Stimulated activated CD4-positive, alpha-beta T cell treated with anti-CD3 and anti-CD28 coated beads, TNF-alpha, amount 100 ng/mL, for 24 hours (primary cell): ENCODE data around the gene REG4.
"Not testable (repeated sequence)": the region's sequence is repeated elsewhere in the genome, so short reads cannot be mapped to it uniquely, and the experiment has no call there.

Experiments
- DNase-seq, 3 experiments: peaks; one replicate each; pipeline ENCODE4 v3.0.0-alpha.2; 2020; ENCODE audit warnings: low read depth in 3 of 3

The REG4 gene

DNA sequence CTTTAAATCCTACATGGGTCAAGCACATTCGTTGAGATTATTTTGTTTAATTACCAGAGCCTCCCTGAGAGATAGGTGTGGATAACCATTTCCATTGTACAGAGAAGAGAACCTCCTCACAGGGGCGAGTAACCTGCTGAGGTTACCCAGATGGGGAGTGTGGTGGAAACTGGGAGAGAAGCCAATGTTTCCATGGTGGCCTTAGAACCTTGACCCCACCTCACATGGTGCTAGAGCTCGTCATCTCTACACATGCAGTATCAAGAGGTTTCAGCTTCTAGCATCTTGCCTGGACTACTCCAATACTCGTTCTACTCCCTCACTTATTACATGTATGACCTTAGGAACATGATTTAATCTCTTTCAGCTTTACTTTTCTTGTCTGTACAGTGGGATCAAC is 4.8 kb downstream of the REG4 start:
- no peak for DNase-seq

GRCh38 chr1:119805746-119806145 is 5.5 kb downstream of the REG4 start:
- no peak for DNase-seq

DNA sequence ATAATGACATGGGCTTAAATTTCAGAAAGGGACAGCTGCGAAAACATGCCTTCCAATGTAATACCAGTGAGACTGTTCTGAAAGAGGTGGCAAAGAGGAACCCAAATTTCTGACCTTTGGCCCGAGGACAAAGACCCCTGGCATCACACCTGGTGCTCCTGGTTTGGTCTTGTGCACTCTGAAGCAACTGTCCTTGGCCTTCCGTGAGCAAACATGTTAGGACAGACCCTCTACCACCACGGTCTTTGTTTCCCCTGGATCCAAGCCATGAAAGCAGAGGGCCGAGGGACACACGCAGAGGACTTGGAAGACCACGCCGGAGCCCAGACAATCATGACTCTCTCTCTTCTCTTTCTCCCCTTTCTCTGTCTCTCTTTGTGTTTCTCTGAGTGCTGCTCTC is 6.0 kb downstream of the REG4 start:
- DNase-seq: no peak

DNA sequence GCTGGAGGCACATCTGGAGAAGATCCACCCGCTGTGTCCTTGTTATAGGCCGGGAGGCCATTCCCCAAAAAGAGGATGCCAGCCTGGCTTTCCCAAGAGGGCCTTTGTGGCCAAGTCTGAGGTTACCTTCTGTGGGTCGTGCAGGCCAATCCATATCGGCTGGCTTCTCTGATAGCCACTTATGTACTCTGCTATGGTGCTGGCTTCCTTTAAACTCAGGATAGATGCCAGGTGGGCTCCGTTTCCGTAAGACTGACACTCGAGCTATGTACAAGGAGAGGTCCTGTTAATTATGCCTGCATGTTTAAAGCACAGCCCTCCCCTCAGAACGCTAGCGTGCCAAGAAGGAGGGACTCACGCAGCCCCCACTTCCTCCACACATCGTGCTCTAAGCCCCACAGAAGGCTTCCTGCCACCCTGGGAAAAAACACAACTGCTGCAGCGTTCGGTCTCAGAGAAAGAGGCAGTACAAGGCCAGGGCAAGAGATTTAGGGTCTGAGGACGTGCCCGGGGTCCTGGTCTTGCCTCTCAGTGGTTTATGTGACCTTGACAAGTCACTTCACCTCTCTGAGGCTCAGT is 11.6 kb downstream of the REG4 start:
- no peak for DNase-seq

GRCh38 chr1:119799003-119799402 is 12.3 kb downstream of the REG4 start:
- no peak for DNase-seq

DNA sequence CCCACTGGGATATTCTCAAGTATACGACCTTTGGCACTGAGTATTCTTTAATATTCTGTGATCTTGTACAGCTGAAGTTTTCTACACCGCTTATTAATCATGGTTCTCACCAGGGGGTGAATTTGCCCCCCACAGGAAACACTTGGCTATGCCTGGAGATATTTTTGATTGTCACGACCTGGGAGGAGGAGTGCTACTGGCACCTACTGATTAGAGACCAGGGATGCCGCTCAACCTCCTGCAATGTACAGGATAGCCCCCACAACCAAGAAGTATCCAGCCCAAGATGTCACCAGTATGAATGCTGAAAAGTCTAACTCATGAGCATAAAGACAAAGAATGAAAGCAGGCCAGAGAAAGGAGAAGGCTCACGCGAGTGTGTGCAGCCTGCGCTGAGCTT is 13.7 kb downstream of the REG4 start:
- DNase-seq: no peak

DNA sequence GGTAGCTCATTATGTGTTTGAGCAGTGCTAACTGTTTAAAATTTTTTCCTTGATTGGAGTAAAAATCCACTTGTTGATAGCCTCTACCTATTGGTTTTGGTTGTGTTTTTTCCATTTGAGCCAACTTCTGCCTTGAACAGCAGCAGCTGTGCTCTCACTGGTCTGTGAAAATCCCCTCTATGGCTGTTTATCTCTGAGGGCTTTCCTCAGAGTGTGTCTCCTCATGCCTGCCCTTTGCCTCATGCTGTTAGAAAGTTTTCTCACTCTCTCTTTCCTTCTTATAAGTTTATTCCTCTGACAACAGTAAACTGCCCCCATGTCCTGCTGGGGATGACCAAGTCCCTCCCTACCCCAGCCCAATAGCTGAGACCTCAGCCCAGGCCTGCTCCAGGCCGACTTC is 14.1 kb downstream of the REG4 start:
- DNase-seq: no peak

- DNase-seq: no peak
Observed at GRCh38 chr1:119795261-119796200, 15.7 kb downstream of the REG4 start.

DNA sequence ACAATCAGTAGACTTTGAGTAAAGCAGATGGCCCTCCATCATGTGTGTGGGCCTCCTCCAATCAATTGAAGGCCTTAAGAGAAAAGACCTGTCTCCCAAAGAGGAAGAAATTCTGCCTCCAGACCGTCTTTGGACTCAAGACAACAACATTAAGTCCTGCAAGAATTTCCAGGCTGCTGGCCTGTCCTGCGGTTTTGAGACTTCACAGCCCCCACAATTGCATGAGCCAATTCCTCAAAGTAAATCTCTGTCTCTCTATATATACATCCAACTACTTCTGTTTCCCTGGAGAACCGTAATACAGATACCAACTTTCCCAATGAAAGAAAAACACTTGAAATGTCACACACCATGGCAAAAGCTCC is 16.4 kb downstream of the REG4 start:
- no peak for DNase-seq

DNA sequence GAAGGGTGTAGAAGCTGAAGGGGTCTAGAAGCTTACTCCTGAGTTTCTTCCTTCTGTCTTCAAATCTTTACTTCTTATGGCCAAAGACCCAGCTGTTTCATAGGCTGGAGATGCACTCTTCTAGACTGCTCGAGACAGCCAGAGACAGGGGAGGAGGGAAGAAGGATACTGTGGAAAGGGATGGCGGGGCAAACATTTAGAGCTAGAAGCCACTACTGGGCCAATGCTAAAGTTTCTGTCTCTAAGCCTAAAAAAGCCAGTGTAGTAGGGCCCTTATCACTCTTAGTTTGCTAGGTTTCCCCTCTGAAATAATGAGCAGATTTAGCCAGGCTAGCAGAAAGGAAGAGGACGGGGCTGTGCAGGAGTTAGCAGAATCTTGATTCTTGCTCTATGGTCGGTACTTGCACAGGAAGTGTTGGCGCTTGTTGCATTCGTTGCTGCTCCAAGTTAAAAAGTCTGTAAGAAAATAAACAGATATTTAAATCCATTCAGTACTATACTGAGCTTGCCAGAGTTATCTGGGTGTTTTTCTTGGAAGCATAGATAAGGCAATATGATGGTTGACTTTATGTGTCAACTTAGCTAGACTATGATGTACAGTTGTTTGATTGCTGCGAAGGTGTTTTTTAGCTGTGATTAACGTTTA is 16.9 kb downstream of the REG4 start:
- DNase-seq: no peak

DNA sequence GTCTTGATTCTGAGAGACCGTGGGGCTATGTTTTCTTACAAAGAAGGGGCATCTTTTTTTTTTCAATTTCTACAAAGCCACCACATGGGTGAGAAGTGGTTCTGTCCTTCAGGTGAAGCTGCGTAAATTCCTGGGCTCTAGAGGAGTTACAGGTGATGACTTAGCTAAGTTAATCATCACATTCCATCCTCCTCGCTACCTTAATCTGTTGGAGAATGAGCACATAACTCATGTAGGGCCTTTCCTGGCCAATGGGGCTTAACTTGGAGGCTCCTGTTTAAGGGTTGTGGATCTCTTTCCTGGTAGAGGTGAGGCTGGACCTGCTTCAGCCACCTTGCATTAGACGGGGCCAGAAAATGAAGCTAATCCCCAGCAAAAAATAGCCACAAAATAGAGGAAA is 19.9 kb downstream of the REG4 start:
- DNase-seq: no peak

- DNase-seq: no peak
Observed at GRCh38 chr1:119790451-119791198, 20.6 kb downstream of the REG4 start.

DNA sequence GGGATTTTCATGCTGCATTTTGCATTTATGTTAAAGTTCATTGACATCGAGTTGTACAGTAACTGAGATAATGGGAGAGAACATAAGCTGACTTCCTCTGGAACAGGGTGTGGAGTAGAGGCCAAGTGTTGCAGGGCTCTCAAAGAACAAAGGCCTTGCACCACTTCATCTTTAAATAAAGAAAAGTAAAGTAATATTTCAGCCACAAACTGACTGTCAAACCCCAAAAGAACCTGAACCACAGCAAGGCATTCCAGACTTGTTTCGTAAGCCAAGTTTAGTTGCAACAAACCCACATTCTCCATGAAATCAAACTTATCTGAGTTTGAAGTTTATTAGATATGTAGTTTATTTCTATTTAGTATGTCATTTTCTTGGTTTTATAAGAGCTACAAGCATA is 23.5 kb downstream of the REG4 start:
- DNase-seq: no peak

DNA sequence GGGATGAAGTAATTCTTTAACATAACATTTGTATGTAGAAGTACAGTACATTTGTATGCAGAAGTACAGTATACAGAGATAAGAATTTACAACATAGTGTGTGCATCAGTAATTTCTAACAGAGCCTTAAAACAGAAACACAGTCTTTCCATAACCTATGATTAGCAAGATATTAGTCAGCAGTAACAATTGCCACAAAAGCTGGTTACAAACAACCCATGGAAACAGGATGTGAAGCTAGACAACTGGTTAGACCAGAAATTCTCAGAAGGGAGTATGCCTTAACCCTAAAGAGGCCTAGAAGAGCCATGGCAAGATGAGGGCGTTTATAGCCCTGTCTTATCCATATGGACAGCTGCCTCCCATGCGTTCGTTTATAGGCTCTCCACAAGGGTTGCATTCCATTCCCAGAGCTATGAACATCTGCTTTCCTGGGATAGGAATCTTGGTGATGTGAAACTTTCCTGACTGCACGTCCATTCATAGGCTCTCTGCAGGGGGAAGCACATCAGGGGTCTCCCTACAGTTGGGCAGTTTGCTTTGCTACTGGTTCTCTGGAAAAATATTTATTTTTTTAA is 24.7 kb downstream of the REG4 start:
- DNase-seq: not testable (repeated sequence)

DNA sequence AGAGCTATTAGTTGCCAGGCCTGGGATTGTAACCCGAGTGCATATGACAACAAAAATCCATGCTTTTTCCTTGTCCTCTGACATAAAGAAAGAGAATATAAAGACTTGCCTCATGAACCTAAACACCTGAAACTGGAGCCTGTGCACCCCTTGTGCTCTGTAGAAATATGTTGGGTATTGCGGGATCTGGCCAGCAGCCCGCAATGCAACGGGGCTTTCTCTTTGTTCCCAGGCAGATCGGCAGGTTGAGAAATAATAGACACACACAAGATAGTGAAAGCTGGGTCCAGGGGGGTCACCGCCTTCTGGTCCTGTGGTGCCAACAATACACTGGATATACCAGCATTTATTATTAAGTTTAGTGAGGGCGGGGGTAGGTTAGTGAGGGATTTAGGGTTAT is 25.2 kb downstream of the REG4 start:
- not testable (repeated sequence) for DNase-seq

GRCh38 chr1:119784191-119784781 is 27.0 kb downstream of the REG4 start:
- DNase-seq: no peak

DNA sequence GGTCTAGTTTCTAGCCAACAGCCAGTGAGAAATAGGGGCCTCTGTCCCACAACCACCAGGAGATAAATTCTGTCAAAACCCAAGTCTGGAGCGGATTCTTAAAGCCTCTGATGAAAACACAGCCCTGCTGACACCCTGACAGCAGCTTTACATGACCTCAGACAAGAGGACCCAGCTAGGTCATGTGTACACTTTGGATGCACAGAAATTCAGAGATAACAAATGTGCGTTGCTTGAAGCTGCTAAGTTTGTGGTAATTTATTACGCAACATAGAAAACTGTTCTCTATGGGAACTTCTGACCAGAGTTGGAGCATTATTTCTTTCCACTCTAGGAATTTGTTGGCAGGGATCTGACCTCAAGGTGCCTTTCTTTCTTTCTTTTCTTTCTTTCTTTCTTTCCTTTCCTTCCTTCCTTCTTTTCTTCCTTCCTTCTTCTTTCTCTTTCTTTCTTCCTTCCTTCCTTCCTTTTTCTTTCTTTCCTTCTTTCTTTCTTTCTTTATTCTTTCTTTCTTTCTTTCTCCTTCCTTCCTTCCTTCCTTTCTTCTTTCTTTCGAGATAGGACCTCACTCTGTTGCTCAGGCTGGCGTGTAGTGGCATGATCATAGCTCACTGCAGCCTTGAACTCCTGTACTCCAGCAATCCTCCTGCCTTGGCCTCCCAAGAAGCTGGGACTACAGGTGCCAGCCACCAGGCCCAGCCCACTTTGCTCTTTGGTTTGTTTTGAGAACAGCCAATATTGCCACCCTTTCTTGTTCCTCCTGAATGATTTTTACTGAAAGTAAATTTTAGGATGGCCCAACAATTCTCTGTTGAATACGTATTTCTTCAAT is 27.7 kb downstream of the REG4 start:
- DNase-seq: no peak

- DNase-seq: no peak
Observed at GRCh38 chr1:119782631-119783325, 28.5 kb downstream of the REG4 start.

DNA sequence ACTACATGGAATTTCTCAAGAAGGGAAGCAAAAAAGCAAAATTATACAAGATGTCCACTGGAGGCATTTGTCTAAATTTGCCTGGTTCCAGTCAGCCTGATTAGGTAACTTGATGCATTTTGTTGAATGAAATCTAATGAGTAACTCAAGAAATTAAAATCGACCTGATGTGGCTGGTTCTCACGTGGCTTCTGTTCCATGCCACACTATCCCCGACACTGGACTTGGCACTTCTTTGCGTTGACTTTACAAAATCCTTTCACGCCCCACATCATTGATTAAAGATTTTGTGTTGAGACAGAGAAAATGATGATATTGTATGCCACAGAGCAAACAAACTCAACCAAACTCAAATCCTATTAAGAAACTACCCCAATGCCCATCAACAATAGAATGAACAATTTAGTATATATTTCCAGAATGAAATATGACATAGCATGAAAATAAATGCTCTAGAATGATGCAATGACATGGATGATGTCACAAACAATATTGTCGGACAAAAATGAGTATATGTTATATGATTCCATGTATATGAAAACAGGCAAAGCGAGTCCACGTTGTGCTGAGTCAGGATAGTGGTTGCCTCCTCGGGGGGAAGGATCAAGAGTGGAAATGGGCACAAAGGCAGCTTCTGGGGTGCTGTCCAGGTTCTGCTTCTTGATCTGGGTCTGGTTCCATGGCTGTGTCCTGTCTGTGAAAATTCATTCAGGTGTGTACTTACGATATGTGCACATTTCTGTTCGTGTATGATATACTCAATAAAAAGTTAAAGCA is 29.6 kb downstream of the REG4 start:
- no peak for DNase-seq
